Lung (tissue), 12 donors: Measurements from ENCODE around the gene ARHGAP29. TPM values are rescaled to one million over a fixed set of nuclear protein-coding genes. Genes with fewer than 3 reads are reported as not detected.

Experiments
- ATAC-seq: fragments of 200-7000 bp; cut with Tn5 transposase; one replicate; pipeline ENCODE4 v1.9.1; 2020; ENCODE audit warnings: moderate number of reproducible peaks; ENCODE audit not compliant: insufficient read depth, low FRiP score
- DNase-seq, 3 donors: peaks; one replicate each; pipeline ENCODE4 v3.0.0-alpha.2; 2013 to 2017
- H3K27ac ChIP-seq, 2 donors: one replicate each; pipeline ENCODE4 v1.5.1; 2013; ENCODE audit warnings: mild to moderate bottlenecking in 2 of 2, moderate library complexity in 2 of 2, control low read depth in 1 of 2, inconsistent platforms in 1 of 2, low read depth in 1 of 2, low read length in 1 of 2
- H3K27me3 ChIP-seq, 3 donors: one replicate each; pipeline ENCODE4 v1.5.1; 2013; ENCODE audit warnings: low read length in 2 of 3; ENCODE audit not compliant: control insufficient read depth in 3 of 3, insufficient read depth in 3 of 3
- H3K36me3 ChIP-seq, 4 donors: one replicate each; pipeline ENCODE4 v1.5.1; 2013; ENCODE audit warnings: low read length in 4 of 4, mild to moderate bottlenecking in 1 of 4, moderate library complexity in 1 of 4; ENCODE audit not compliant: control insufficient read depth in 4 of 4, insufficient read depth in 4 of 4
- H3K4me1 ChIP-seq, 5 donors: one replicate each; pipeline ENCODE4 v1.5.1; 2013; ENCODE audit warnings: low read length in 5 of 5, mild to moderate bottlenecking in 2 of 5, moderate library complexity in 1 of 5; ENCODE audit not compliant: control insufficient read depth in 5 of 5, insufficient read depth in 5 of 5
- H3K4me3 ChIP-seq: one replicate; pipeline ENCODE4 v1.5.1; 2013; ENCODE audit warnings: mild to moderate bottlenecking, control low read depth, moderate library complexity
- H3K9ac ChIP-seq, 2 donors: one replicate each; pipeline ENCODE4 v1.5.1; 2013; ENCODE audit warnings: low read length in 2 of 2, control low read depth in 1 of 2; ENCODE audit not compliant: insufficient read depth in 1 of 2
- H3K9me3 ChIP-seq, 4 donors: one replicate each; pipeline ENCODE4 v1.5.1; 2013; ENCODE audit warnings: low read length in 3 of 4, mild to moderate bottlenecking in 1 of 4, moderate library complexity in 1 of 4; ENCODE audit not compliant: control insufficient read depth in 4 of 4, insufficient read depth in 3 of 4
- WGBS, 2 donors: extraction: QIAGEN DNeasy Blood & Tissue Kit; methylation state at CpG; one replicate each; pipeline ENCODE4 v1.1.7; 2013; 5-methylcytosine and 5-hydroxymethylcytosine counted together
- polyA plus RNA-seq, 2 donors: library from polyadenylated mRNA; stranded (reverse); fragments of 200-250 nt; gene quantifications; one replicate each; pipeline ENCODE4 v1.2.1, GENCODE V29; 2013
- total RNA-seq, 2 donors: library from RNA; depleted of rRNA in 1 of 2; stranded (reverse); fragments of >200 nt in 1 of 2; gene quantifications; one replicate each; pipeline ENCODE4 v1.2.1, GENCODE V29; 2014 to 2021
- TF ChIP-seq, protein P1 (sequence below): IDR thresholded peaks from 2 replicates; pipeline ENCODE4 v1.5.1; 2012; ENCODE audit warnings: mild to moderate bottlenecking; ENCODE audit errors: control extremely low read depth, extremely low read depth
- donor health status: control.
- donor health status: control.
- donor health status: Bipolar disorder and iron deficiency.
- donor health status: healthy.
- donor health status: DM: yes; HTN: yes; CAD: no.

ARHGAP29 gene
- total and polyA plus RNA-seq, 4 donors = 13.3 to 144 (median 30.4) TPM

DNA sequence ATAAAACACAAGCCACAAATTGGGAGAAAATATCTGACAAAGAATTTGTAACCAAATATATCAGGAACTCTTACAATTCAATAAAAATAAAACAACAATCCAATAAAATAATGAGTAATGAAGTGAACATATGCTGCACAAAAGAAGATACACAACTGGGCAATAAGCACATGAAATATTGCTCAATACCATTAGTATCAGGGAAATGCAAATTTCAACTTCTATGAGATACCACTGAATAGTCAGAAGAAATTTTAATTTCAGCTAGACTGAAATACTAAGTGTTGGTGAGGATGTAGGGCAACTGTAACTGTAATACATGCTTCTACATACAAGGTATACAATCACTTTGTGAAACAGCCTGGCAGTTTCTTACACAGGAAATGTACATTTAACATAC is 7.4 kb upstream of the ARHGAP29 start:
- H3K27ac ChIP-seq = no peak overlapping the region

DNA sequence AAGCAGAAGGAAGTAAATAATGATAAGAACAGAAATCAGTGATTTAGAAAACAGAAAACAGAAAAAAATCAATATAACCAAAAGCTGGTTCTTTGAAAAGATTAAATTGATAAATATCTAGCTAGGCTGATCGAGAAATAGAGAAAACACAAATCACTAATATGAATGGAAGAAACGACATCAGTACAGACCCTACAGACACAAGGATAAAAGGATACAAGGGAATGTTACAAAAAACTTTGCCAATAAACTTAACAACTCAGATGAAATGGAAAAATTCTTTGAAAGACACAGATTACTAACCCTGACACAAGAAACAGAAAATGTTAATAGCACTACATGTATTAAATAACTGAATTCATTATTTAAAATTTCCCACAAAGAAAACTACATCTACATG is 6.3 kb upstream of the ARHGAP29 start:
- Histone ChIP-seq H3K27ac (no peak overlapping the region), H3K4me3 (no peak overlapping the region), H3K36me3 (no peaks in the 10 kb centered on the region), H3K9me3 (peaks cover 0 to 5% (median 0%) of the 10 kb centered on the region in 4 donors), H3K27me3 (peaks cover 0 to 41% (median 18%) of the 10 kb centered on the region in 3 donors), H3K4me1 (peaks cover 0 to 13% (median 0%) of the 10 kb centered on the region in 5 donors), H3K9ac (no peak overlapping the region)
- ATAC-seq (no peak), DNase-seq (no peak)
- WGBS, 2 donors = 93 to 96% methylated on average over 2 of the region's 2 CpGs
- TF ChIP-seq, protein P1, sequence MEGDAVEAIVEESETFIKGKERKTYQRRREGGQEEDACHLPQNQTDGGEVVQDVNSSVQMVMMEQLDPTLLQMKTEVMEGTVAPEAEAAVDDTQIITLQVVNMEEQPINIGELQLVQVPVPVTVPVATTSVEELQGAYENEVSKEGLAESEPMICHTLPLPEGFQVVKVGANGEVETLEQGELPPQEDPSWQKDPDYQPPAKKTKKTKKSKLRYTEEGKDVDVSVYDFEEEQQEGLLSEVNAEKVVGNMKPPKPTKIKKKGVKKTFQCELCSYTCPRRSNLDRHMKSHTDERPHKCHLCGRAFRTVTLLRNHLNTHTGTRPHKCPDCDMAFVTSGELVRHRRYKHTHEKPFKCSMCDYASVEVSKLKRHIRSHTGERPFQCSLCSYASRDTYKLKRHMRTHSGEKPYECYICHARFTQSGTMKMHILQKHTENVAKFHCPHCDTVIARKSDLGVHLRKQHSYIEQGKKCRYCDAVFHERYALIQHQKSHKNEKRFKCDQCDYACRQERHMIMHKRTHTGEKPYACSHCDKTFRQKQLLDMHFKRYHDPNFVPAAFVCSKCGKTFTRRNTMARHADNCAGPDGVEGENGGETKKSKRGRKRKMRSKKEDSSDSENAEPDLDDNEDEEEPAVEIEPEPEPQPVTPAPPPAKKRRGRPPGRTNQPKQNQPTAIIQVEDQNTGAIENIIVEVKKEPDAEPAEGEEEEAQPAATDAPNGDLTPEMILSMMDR = no peak

More for the DNA sequence above, 7.4 kb upstream of the ARHGAP29 start:
- H3K4me3 ChIP-seq = no peak overlapping the region
- peaks cover 0 to 34% (median 18%) of the 10 kb centered on the region in 3 donors for H3K27me3 ChIP-seq
- peaks cover 0 to 5% (median 0%) of the 10 kb centered on the region in 4 donors for H3K9me3 ChIP-seq
- DNase-seq (no peak), ATAC-seq (no peak)
- peaks cover 0 to 13% (median 0%) of the 10 kb centered on the region in 5 donors for H3K4me1 ChIP-seq
- TF ChIP-seq, protein P1 = no peak
- H3K36me3 ChIP-seq = no peaks in the 10 kb centered on the region
- H3K9ac ChIP-seq = no peak overlapping the region

DNA sequence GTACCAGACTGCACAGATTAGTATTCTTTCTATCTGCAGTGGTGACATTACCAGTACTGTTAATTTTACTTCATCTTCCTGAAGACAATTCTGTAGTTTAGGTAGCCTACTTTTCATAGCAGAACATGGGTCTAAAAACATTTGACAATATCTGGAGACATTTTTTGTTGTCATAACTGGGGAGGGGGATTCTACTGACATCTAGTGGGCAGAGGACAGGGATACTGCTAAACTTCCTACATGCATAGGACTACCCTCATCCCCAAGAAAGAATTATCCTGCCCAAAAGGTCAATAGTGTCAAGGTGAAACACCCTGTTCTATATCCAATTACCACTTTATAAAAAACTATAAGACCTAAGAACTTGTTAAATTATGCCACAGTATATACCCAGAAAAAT is 3.4 kb upstream of the ARHGAP29 start:
- Histone ChIP-seq H3K4me1 (peaks cover 0 to 18% (median 0%) of the 10 kb centered on the region in 5 donors), H3K27ac (no peak overlapping the region), H3K9ac (no peak overlapping the region), H3K4me3 (no peak overlapping the region), H3K9me3 (peaks cover 0 to 5% (median 1%) of the 10 kb centered on the region in 4 donors), H3K36me3 (no peaks in the 10 kb centered on the region), H3K27me3 (peaks cover 0 to 31% (median 10%) of the 10 kb centered on the region in 3 donors)
- TF ChIP-seq, protein P1 = no peak
- peak in 2 of 3 donors; percentile 68 to 75 for DNase-seq
- ATAC-seq = no peak

DNA sequence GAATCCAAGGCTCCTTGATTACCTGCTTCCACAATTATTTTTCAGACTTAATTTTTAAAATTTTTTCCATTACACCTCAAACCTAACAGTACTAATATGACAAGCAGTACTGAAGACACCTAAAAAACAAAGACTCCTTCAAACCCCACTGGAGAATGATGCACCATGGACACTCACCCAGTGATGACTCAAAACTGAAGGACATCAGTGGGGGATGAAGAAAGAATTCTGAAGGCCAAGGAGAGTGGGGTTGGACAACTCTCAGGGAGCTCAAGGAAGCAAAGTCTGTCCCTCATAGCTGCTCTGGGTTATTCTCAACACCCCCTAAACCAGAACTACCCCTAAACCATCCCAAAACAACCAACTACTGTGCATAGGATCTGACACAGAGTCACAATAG is 2.4 kb upstream of the ARHGAP29 start:
- Histone ChIP-seq H3K4me1 (peaks cover 0 to 27% (median 0%) of the 10 kb centered on the region in 5 donors), H3K36me3 (no peaks in the 10 kb centered on the region), H3K9ac (no peak overlapping the region), H3K9me3 (peaks cover 0 to 5% (median 1%) of the 10 kb centered on the region in 4 donors), H3K27ac (no peak overlapping the region), H3K27me3 (peaks cover 0 to 21% (median under 1%) of the 10 kb centered on the region in 3 donors), H3K4me3 (no peak overlapping the region)
- no peak for DNase-seq
- TF ChIP-seq, protein P1 = no peak
- ATAC-seq = no peak
